ENCODE results near the gene LRRC25.

The LRRC25 gene

GRCh38 chr19:18435842-18436670 lies 38.6 kb upstream of the LRRC25 start:
- no peaks in the 10 kb centered on the region for H3K36me3 ChIP-seq (ENCODE audit: control insufficient read depth, insufficient read depth, low read length)
- H3K4me2 ChIP-seq (ENCODE audit: low read length), result no peak overlapping the region
- TF ChIP-seq CTCF (IDR thresholded peaks at IDR 0.05), result no peak
- H3K4me3 ChIP-seq (ENCODE audit: low read depth, low read length), result no peak overlapping the region
- H3K9ac ChIP-seq, result no peak overlapping the region
- no peak overlapping the region for H2AFZ ChIP-seq
- no peaks in the 10 kb centered on the region for H3K9me3 ChIP-seq (ENCODE audit: control insufficient read depth, low read length)
- H3K27me3 ChIP-seq (ENCODE audit: control insufficient read depth, insufficient read depth, low read length), result no peaks in the 10 kb centered on the region
- peaks cover 19% of the 10 kb centered on the region for H3K4me1 ChIP-seq
- no peak overlapping the region for H3K27ac ChIP-seq
- no peaks in the 10 kb centered on the region for H3K79me2 ChIP-seq

- no peaks in the 10 kb centered on the region for H3K79me2 ChIP-seq
- H3K9me3 ChIP-seq (ENCODE audit: control insufficient read depth, low read length), result no peaks in the 10 kb centered on the region
- no peak overlapping the region for H3K9ac ChIP-seq
- no peaks in the 10 kb centered on the region for H3K36me3 ChIP-seq (ENCODE audit: control insufficient read depth, insufficient read depth, low read length)
- no peak overlapping the region for H2AFZ ChIP-seq
- no peak for TF ChIP-seq CTCF (IDR thresholded peaks at IDR 0.05)
- no peak overlapping the region for H3K4me3 ChIP-seq (ENCODE audit: low read depth, low read length)
- H3K4me1 ChIP-seq, result peaks cover 19% of the 10 kb centered on the region
- H3K27ac ChIP-seq, result no peak overlapping the region
- no peaks in the 10 kb centered on the region for H3K27me3 ChIP-seq (ENCODE audit: control insufficient read depth, insufficient read depth, low read length)
- no peak overlapping the region for H3K4me2 ChIP-seq (ENCODE audit: low read length)
Observed at GRCh38 chr19:18435178-18435841, 37.9 kb upstream of the LRRC25 start.

GRCh38 chr19:18434411-18435175 lies 37.2 kb upstream of the LRRC25 start:
- peak overlapping the region; percentile 63 for H3K27ac ChIP-seq
- no peaks in the 10 kb centered on the region for H3K27me3 ChIP-seq (ENCODE audit: control insufficient read depth, insufficient read depth, low read length)
- no peak overlapping the region for H2AFZ ChIP-seq
- peak overlapping the region; percentile 34 for H3K4me3 ChIP-seq (ENCODE audit: low read depth, low read length)
- TF ChIP-seq CTCF (IDR thresholded peaks at IDR 0.05), result no peak
- peak overlapping the region; percentile 73 for H3K4me2 ChIP-seq (ENCODE audit: low read length)
- H3K36me3 ChIP-seq (ENCODE audit: control insufficient read depth, insufficient read depth, low read length), result no peaks in the 10 kb centered on the region
- H3K79me2 ChIP-seq, result peaks cover 5% of the 10 kb centered on the region
- H3K4me1 ChIP-seq, result peaks cover 22% of the 10 kb centered on the region
- no peaks in the 10 kb centered on the region for H3K9me3 ChIP-seq (ENCODE audit: control insufficient read depth, low read length)
- H3K9ac ChIP-seq, result no peak overlapping the region

GRCh38 chr19:18433735-18434398 lies 36.4 kb upstream of the LRRC25 start:
- H3K4me2 ChIP-seq (ENCODE audit: low read length), result peak overlapping the region; percentile 73
- no peak overlapping the region for H2AFZ ChIP-seq
- H3K27me3 ChIP-seq (ENCODE audit: control insufficient read depth, insufficient read depth, low read length), result no peaks in the 10 kb centered on the region
- no peak for TF ChIP-seq CTCF (IDR thresholded peaks at IDR 0.05)
- peaks cover 23% of the 10 kb centered on the region for H3K4me1 ChIP-seq
- H3K36me3 ChIP-seq (ENCODE audit: control insufficient read depth, insufficient read depth, low read length), result no peaks in the 10 kb centered on the region
- H3K79me2 ChIP-seq, result peaks cover 7% of the 10 kb centered on the region
- no peaks in the 10 kb centered on the region for H3K9me3 ChIP-seq (ENCODE audit: control insufficient read depth, low read length)
- H3K27ac ChIP-seq, result peak overlapping the region; percentile 63
- H3K4me3 ChIP-seq (ENCODE audit: low read depth, low read length), result peak overlapping the region; percentile 34
- no peak overlapping the region for H3K9ac ChIP-seq
